ENCODE measurements around the gene GAREM1.

DNA sequence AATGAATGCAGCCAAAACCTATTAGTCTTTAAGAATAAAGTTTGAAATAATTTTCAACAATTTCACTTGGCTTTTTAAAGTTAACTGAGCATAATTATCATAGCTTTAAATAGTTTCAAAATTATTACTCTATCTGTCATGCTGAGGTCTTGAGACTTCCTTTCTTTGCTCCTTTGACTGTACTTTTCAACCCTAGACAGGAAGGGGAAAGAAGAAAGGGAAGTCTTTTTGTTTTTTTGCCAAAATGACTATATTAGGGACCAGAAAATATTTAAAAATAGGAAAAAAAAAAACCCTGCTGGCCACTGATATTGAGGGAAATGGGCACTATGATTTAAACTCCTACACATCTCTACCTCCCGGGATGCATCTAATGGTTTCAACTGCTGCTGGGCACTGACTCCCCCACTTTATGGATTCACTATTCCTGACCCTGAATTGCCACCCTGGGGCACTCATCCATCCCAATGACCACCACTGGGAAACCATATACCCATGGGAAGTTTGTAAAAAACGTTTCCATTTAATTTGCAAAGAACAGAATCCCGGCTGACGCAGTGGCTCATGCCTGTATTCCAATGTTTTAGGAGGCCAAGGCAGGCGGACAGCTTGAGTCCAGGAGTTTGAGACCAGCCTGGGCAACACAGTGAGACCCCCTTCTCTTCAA lies 50.5 kb downstream of the GAREM1 start:
- TF ChIP-seq, protein P1, sequence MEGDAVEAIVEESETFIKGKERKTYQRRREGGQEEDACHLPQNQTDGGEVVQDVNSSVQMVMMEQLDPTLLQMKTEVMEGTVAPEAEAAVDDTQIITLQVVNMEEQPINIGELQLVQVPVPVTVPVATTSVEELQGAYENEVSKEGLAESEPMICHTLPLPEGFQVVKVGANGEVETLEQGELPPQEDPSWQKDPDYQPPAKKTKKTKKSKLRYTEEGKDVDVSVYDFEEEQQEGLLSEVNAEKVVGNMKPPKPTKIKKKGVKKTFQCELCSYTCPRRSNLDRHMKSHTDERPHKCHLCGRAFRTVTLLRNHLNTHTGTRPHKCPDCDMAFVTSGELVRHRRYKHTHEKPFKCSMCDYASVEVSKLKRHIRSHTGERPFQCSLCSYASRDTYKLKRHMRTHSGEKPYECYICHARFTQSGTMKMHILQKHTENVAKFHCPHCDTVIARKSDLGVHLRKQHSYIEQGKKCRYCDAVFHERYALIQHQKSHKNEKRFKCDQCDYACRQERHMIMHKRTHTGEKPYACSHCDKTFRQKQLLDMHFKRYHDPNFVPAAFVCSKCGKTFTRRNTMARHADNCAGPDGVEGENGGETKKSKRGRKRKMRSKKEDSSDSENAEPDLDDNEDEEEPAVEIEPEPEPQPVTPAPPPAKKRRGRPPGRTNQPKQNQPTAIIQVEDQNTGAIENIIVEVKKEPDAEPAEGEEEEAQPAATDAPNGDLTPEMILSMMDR (IDR thresholded peaks at IDR 0.05): no peak
- no peak for TF ChIP-seq POLR2A (IDR thresholded peaks at IDR 0.05)
